H1 (cell line): Measurements from ENCODE around the gene BTN1A1. TPM values are rescaled to one million over a fixed set of nuclear protein-coding genes. Genes with fewer than 3 reads are reported as not detected.

Experiments
- CTCF ChIA-PET: fragments of 300-600 bp; sonication (Branson Sonifier 250); formaldehyde crosslinking; loops from one replicate; lab custom pipeline; 2021; ENCODE audit not compliant: partially characterized antibody; lab: Charles Lee
- POLR2A ChIA-PET: fragments of 300-600 bp; sonication (Branson Sonifier 250); formaldehyde crosslinking; loops from one replicate; lab custom pipeline; 2021; ENCODE audit warnings: inconsistent platforms; ENCODE audit not compliant: partially characterized antibody; lab: Charles Lee
- DNase-seq, 2 experiments: peaks; one replicate each; pipeline versions ENCODE4 v3.0.0 to v3.0.0-alpha.2; 2010 to 2022; ENCODE audit warnings: low spot score in 2 of 2, low read depth in 1 of 2, mixed read lengths in 1 of 2
- FAIRE-seq: peaks from 2 replicates; lab custom pipeline; 2011; peaks lifted over from hg19 to GRCh38; lab: Jason Lieb, UNC
- H2AFZ ChIP-seq: 2 replicates; pipeline ENCODE4 v1.8.1; 2012; ENCODE audit warnings: low read length, inconsistent platforms
- H2AK5ac ChIP-seq: 2 replicates; pipeline ENCODE4 v1.6.1; 2013; ENCODE audit warnings: low read depth, low read length
- H2BK120ac ChIP-seq: replicated peaks from 2 replicates; pipeline ENCODE3; 2013; ENCODE audit warnings: low read depth, low read length, inconsistent platforms
- H2BK12ac ChIP-seq: 2 replicates; pipeline ENCODE4 v1.6.1; 2013; ENCODE audit warnings: low read depth, low read length
- H2BK15ac ChIP-seq: 2 replicates; pipeline ENCODE4 v1.6.1; 2013; ENCODE audit warnings: low read length
- H2BK20ac ChIP-seq: 2 replicates; pipeline ENCODE4 v1.6.1; 2013; ENCODE audit warnings: low read length
- H2BK5ac ChIP-seq: 2 replicates; pipeline ENCODE4 v1.6.1; 2013; ENCODE audit warnings: low read depth, low read length
- H3K14ac ChIP-seq: 2 replicates; pipeline ENCODE4 v1.6.1; 2013; ENCODE audit warnings: inconsistent platforms; ENCODE audit not compliant: insufficient read length
- H3K18ac ChIP-seq: 2 replicates; pipeline ENCODE4 v1.6.1; 2013; ENCODE audit warnings: low read length; ENCODE audit errors: extremely low read depth
- H3K23ac ChIP-seq: 2 replicates; pipeline ENCODE4 v1.6.1; 2013; ENCODE audit warnings: inconsistent platforms; ENCODE audit not compliant: insufficient read length
- H3K23me2 ChIP-seq: 2 replicates; pipeline ENCODE4 v1.6.1; 2013; ENCODE audit warnings: low read depth, low read length
- H3K27ac ChIP-seq: 2 replicates; pipeline ENCODE4 v1.6.1; 2011; ENCODE audit warnings: low read depth, low read length, inconsistent platforms
- H3K27me3 ChIP-seq, 4 experiments: replicated peaks in 1 of 4; 1 replicate in 1 of 4; 2 replicates in 3 of 4; pipeline versions ENCODE4 v1.6.1 to v1.8.1; 2011 to 2013; ENCODE audit warnings: low read length in 3 of 4, mild to moderate bottlenecking in 3 of 4, inconsistent platforms in 2 of 4, mixed read lengths in 2 of 4, moderate library complexity in 1 of 4; ENCODE audit not compliant: control insufficient read depth in 3 of 4, insufficient read depth in 3 of 4; ENCODE audit errors: extremely low read depth in 1 of 4
- H3K36me3 ChIP-seq, 4 experiments: 2 replicates each; pipeline versions ENCODE4 v1.6.1 to v1.8.1; 2011 to 2013; ENCODE audit warnings: mild to moderate bottlenecking in 4 of 4, low read length in 3 of 4, moderate library complexity in 2 of 4, control low read depth in 1 of 4, inconsistent platforms in 1 of 4; ENCODE audit not compliant: insufficient read depth in 4 of 4, control insufficient read depth in 2 of 4
- H3K4ac ChIP-seq: replicated peaks from 2 replicates; pipeline ENCODE3; 2013; ENCODE audit warnings: low read length, low read depth, mixed read lengths, inconsistent platforms; ENCODE audit not compliant: insufficient read length
- H3K4me1 ChIP-seq, 4 experiments: replicated peaks in 1 of 4; 1 replicate in 1 of 4; 2 replicates in 3 of 4; pipeline versions ENCODE4 v1.6.1 to v1.8.1; 2011 to 2013; ENCODE audit warnings: low read length in 3 of 4, inconsistent platforms in 2 of 4, mixed read lengths in 1 of 4; ENCODE audit not compliant: insufficient read depth in 4 of 4, control insufficient read depth in 3 of 4
- H3K4me2 ChIP-seq, 2 experiments: 2 replicates each; pipeline versions ENCODE4 v1.6.1 to v1.8.1; 2011 to 2013; ENCODE audit warnings: low read depth in 2 of 2, low read length in 2 of 2, control low read depth in 1 of 2, inconsistent platforms in 1 of 2, mild to moderate bottlenecking in 1 of 2; ENCODE audit not compliant: insufficient read depth in 1 of 2
- H3K4me3 ChIP-seq, 4 experiments: fragments of 200-600, 300-600 bp in 1 of 4; sonication (generic), shearing (Covaris generic), sonication (Bioruptor Twin) in 1 of 4; 2 replicates each; pipeline versions ENCODE4 v1.5.1 to v1.8.1; 2011 to 2016; ENCODE audit warnings: low read length in 4 of 4, low read depth in 3 of 4, control low read depth in 2 of 4, inconsistent platforms in 2 of 4, mild to moderate bottlenecking in 2 of 4, mixed read lengths in 1 of 4, moderate library complexity in 1 of 4; ENCODE audit not compliant: insufficient read depth in 2 of 4; ENCODE audit errors: extremely low read depth in 1 of 4
- H3K56ac ChIP-seq: replicated peaks from 2 replicates; pipeline ENCODE3; 2013; ENCODE audit warnings: low read depth, mild to moderate bottlenecking, mixed read lengths, low read length, inconsistent platforms; ENCODE audit not compliant: insufficient read length
- H3K79me1 ChIP-seq: 2 replicates; pipeline ENCODE4 v1.6.1; 2013; ENCODE audit warnings: low read depth, low read length, control low read depth
- H3K79me2 ChIP-seq, 2 experiments: 2 replicates each; pipeline versions ENCODE4 v1.6.1 to v1.8.1; 2012 to 2013; ENCODE audit warnings: low read length in 2 of 2, mild to moderate bottlenecking in 2 of 2, inconsistent platforms in 1 of 2; ENCODE audit not compliant: insufficient read depth in 2 of 2, control insufficient read depth in 1 of 2
- H3K9ac ChIP-seq, 4 experiments: replicated peaks in 1 of 4; 1 replicate in 1 of 4; 2 replicates in 3 of 4; pipeline versions ENCODE4 v1.6.1 to v1.8.1; 2011 to 2013; ENCODE audit warnings: low read depth in 3 of 4, low read length in 3 of 4, control low read depth in 2 of 4, mild to moderate bottlenecking in 2 of 4, moderate library complexity in 2 of 4, inconsistent platforms in 1 of 4; ENCODE audit errors: extremely low read depth in 1 of 4
- H3K9me3 ChIP-seq, 2 experiments: 2 replicates each; pipeline versions ENCODE4 v1.6.1 to v1.8.1; 2012 to 2013; ENCODE audit warnings: mild to moderate bottlenecking in 2 of 2, moderate library complexity in 2 of 2, control low read depth in 1 of 2, inconsistent platforms in 1 of 2, low read depth in 1 of 2, low read length in 1 of 2, mixed read lengths in 1 of 2; ENCODE audit not compliant: insufficient read depth in 2 of 2
- H4K20me1 ChIP-seq, 2 experiments: replicated peaks in 1 of 2; 2 replicates each; pipeline versions ENCODE3 to v1.8.1; 2011 to 2013; ENCODE audit warnings: inconsistent platforms in 2 of 2, low read length in 2 of 2, mild to moderate bottlenecking in 1 of 2; ENCODE audit not compliant: insufficient read depth in 2 of 2, control insufficient read depth in 1 of 2
- H4K5ac ChIP-seq: 2 replicates; pipeline ENCODE4 v1.6.1; 2013; ENCODE audit warnings: low read length, low read depth, mixed read lengths, inconsistent platforms; ENCODE audit not compliant: insufficient read length
- H4K8ac ChIP-seq: 2 replicates; pipeline ENCODE4 v1.8.0; 2013; ENCODE audit warnings: mild to moderate bottlenecking, moderate library complexity, low read length, inconsistent platforms; ENCODE audit not compliant: insufficient read depth; ENCODE audit errors: extremely low read depth
- H4K91ac ChIP-seq: replicated peaks from 2 replicates; pipeline ENCODE3; 2013; ENCODE audit warnings: low read length, mixed read lengths, inconsistent platforms; ENCODE audit not compliant: insufficient read length
- HDAC6 ChIP-seq: IDR thresholded peaks from one replicate; pipeline ENCODE4 v1.7.1; 2012; ENCODE audit warnings: low read depth, mild to moderate bottlenecking, inconsistent platforms, low read length, moderate library complexity
- NRF1 ChIP-seq: IDR thresholded peaks from 2 replicates; pipeline ENCODE4 v1.6.1; 2011; ENCODE audit warnings: mild to moderate bottlenecking, low read depth, low read length, improper control_type of control experiment
- POU5F1 ChIP-seq: IDR thresholded peaks from 2 replicates; pipeline ENCODE4 v1.6.1; 2011; ENCODE audit warnings: low read depth, mild to moderate bottlenecking, low read length, moderate library complexity
- SIN3A ChIP-seq, 2 experiments: IDR thresholded peaks in 1 of 2; conservative IDR thresholded peaks in 1 of 2; 2 replicates each; pipeline ENCODE4 v1.6.1; 2011 to 2012; ENCODE audit warnings: low read length in 2 of 2, improper control_type of control experiment in 1 of 2, low read depth in 1 of 2, mild to moderate bottlenecking in 1 of 2
- SIX5 ChIP-seq: IDR thresholded peaks from 2 replicates; pipeline ENCODE4 v1.6.1; 2011; ENCODE audit warnings: mild to moderate bottlenecking, low read depth, low read length
- SP4 ChIP-seq: IDR thresholded peaks from 2 replicates; pipeline ENCODE4 v1.6.1; 2012; ENCODE audit warnings: low read length, inconsistent platforms
- SRF ChIP-seq: IDR thresholded peaks from 2 replicates; pipeline ENCODE4 v1.6.1; 2011; ENCODE audit warnings: mild to moderate bottlenecking, low read depth, low read length, moderate library complexity
- YY1 ChIP-seq: IDR thresholded peaks from 2 replicates; pipeline ENCODE4 v1.6.1; 2011; ENCODE audit warnings: low read depth, mild to moderate bottlenecking, low read length
- ZNF274 ChIP-seq: IDR thresholded peaks from 2 replicates; pipeline ENCODE4 v1.7.0; 2012; ENCODE audit warnings: low read length, borderline replicate concordance; ENCODE audit errors: extremely low read depth
- WGBS, 2 experiments: shearing (Covaris generic) in 1 of 2; methylation state at CpG; one replicate each; pipeline versions ENCODE4 v1.1.6 to v1.1.7; 2013 to 2015; ENCODE audit warnings: low lambda C conversion rate in 2 of 2, mixed read lengths in 2 of 2, inconsistent platforms in 1 of 2, low coverage in 1 of 2, missing lambda C conversion rate in 1 of 2; ENCODE audit not compliant: insufficient replicate concordance in 2 of 2, insufficient coverage in 1 of 2, insufficient read length in 1 of 2; ENCODE audit errors: extremely low coverage in 1 of 2, missing lambda C conversion rate in 1 of 2; 5-methylcytosine and 5-hydroxymethylcytosine counted together
- polyA plus RNA-seq, 7 experiments: library from polyadenylated mRNA; depleted of rRNA in 3 of 7; stranded (reverse) in 5 of 7; unstranded in 2 of 7; fragments of >200 nt in 5 of 7; fragments of 200-250 nt in 2 of 7; gene quantifications; 1 replicate in 5 of 7; 2 replicates in 1 of 7; 4 replicates in 1 of 7; pipeline versions ENCODE4 v1.2.1 to v1.2.3, GENCODE V29; 2011 to 2013; ENCODE audit warnings: missing spikeins in 2 of 7, mixed read lengths in 2 of 7
- total RNA-seq: library from RNA; stranded (reverse); fragmentation: NEBNext Ultra II Directional; extraction: Animal tissue kit (Norgen Biotek cat#: 25700); gene quantifications from 2 replicates; pipeline ENCODE4 v1.2.1, GENCODE V29; 2021
- TF ChIP-seq, protein P1 (sequence below): IDR thresholded peaks from 2 replicates; pipeline ENCODE4 v1.6.1; 2012; ENCODE audit warnings: inconsistent platforms

BTN1A1 gene
- total and polyA plus RNA-seq, 2 of the 8 experiments (the other 6 are each of a cell fraction or from before 2014, with no cell fraction given): 0.28 to 0.35 TPM

DNA sequence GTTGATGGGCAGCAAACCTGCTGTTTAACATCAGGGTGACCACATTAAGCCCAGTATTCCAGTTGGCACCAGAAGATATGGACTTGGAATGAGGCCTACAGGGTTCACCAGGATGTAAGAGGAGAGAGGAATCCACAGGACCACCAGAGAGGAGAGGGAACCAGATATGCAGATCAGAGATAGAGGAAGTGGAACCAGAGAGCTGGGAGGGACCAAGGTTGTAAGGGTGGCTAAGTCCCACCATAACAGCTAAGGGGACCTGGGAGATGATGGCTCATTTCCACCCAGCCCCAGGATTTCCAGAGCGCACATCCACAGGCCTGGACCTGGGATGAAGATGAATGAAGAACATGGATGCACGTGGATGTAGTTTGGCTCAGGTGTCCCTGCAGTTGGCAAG, 31.3 kb upstream of the BTN1A1 start:
- Histone ChIP-seq H4K8ac (no peak overlapping the region), H3K18ac (no peak overlapping the region), H3K4me1 (no peaks in the 10 kb centered on the region; a peak in 1 of 7 replicates), H3K4me3 (no peak overlapping the region), H2BK5ac (no peak overlapping the region), H3K9me3 (no peaks in the 10 kb centered on the region), H2AFZ (no peak overlapping the region), H3K9ac (no peak overlapping the region), H3K4ac (no peak overlapping the region), H2BK120ac (no peak overlapping the region), H2BK20ac (no peak overlapping the region), H3K23me2 (no peaks in the 10 kb centered on the region), H3K36me3 (peaks cover 6 to 50% (median 28%) of the 10 kb centered on the region in 4 experiments; a peak in 7 of 8 replicates), H3K14ac (no peak overlapping the region), H4K20me1 (no peaks in the 10 kb centered on the region), H4K5ac (no peak overlapping the region), H2BK12ac (no peak overlapping the region), H3K56ac (no peak overlapping the region), H3K27me3 (no peaks in the 10 kb centered on the region), H3K27ac (no peak overlapping the region), H3K4me2 (no peak overlapping the region), H2AK5ac (no peak overlapping the region), H3K79me2 (no peaks in the 10 kb centered on the region), H3K23ac (no peak overlapping the region), H3K79me1 (no peaks in the 10 kb centered on the region), H2BK15ac (no peak overlapping the region), H4K91ac (no peak overlapping the region)
- DNase-seq: no peak
- no peak for FAIRE-seq
- ChIA-PET CTCF (interaction anchor here (1.3 kb wide), 1 partner anchor 23 kb away, joined by 4 read pairs; no protein-coding TSS in a partner anchor), POLR2A (interaction anchor here (1.4 kb wide), 1 partner anchor 23 kb away, joined by 3 read pairs; no protein-coding TSS in a partner anchor)
- WGBS, 2 experiments: 96% methylated on average over 2 of the region's 2 CpGs; no CpG with 5 or more reads in 1 of the 2 experiments
- no peak for TF ChIP-seq ZNF274
- TF ChIP-seq HDAC6: no peak
- no peak for TF ChIP-seq SIX5
- TF ChIP-seq NRF1: no peak
- no peak for TF ChIP-seq SRF
- TF ChIP-seq SIN3A (conservative IDR thresholded peaks at IDR 0.05 in 1 of 2, IDR thresholded peaks at IDR 0.05 in 1 of 2; ENCODE audit: low read depth in 1 of 2, low read length in 2 of 2): no peak
- TF ChIP-seq YY1: no peak
- TF ChIP-seq, protein P1, sequence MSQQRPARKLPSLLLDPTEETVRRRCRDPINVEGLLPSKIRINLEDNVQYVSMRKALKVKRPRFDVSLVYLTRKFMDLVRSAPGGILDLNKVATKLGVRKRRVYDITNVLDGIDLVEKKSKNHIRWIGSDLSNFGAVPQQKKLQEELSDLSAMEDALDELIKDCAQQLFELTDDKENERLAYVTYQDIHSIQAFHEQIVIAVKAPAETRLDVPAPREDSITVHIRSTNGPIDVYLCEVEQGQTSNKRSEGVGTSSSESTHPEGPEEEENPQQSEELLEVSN: no peak
- no peak for TF ChIP-seq SP4
- TF ChIP-seq POU5F1: no peak
